HEK293 (cell line): ENCODE data around the gene FLYWCH1.

Experiments used
- CTCF ChIA-PET: fragments of 350-600 bp; formaldehyde crosslinking; extraction: SDS; loops from one replicate; lab custom pipeline; 2021; ENCODE audit warnings: antibody characterized with exemption; lab: Yijun Ruan, JAX
- POLR2A ChIA-PET: fragments of 300-600 bp; formaldehyde crosslinking; extraction: SDS; loops from one replicate; lab custom pipeline; 2020; ENCODE audit warnings: antibody characterized with exemption, inconsistent platforms; lab: Yijun Ruan, JAX
- H3K27ac ChIP-seq: fragments of 200-500 bp; sonication (Bioruptor generic); 2 replicates; pipeline ENCODE4 v1.5.1; 2014; ENCODE audit warnings: low read depth, low read length, control low read depth, inconsistent platforms; ENCODE audit errors: extremely low read depth
- H3K36me3 ChIP-seq, 2 experiments: fragments of 200-500 bp in 1 of 2; sonication (Bioruptor generic) in 1 of 2; 1 replicate in 1 of 2; 2 replicates in 1 of 2; pipeline ENCODE4 v1.5.1; 2014 to 2017; ENCODE audit warnings: inconsistent platforms in 2 of 2, low read length in 2 of 2; ENCODE audit not compliant: control insufficient read depth in 2 of 2, insufficient read depth in 1 of 2
- H3K4me1 ChIP-seq: fragments of 200-500 bp; sonication (Bioruptor generic); 2 replicates; pipeline ENCODE4 v1.5.1; 2014; ENCODE audit warnings: mild to moderate bottlenecking, low read length, inconsistent platforms; ENCODE audit not compliant: control insufficient read depth, insufficient read depth
- H3K4me3 ChIP-seq: 2 replicates; pipeline ENCODE4 v1.5.1; 2011; ENCODE audit warnings: low read depth, mild to moderate bottlenecking, control low read depth, low read length, moderate library complexity
- H3K9me3 ChIP-seq: fragments of 200-500 bp; sonication (Bioruptor generic); 2 replicates; pipeline ENCODE4 v1.5.1; 2014; ENCODE audit warnings: low read depth, low read length, inconsistent platforms; ENCODE audit not compliant: control insufficient read depth, insufficient read depth
- CTCF ChIP-seq: fragments of 450-650 bp; formaldehyde crosslinking; IDR thresholded peaks from 2 replicates; pipeline ENCODE4 v1.5.1; 2016; ENCODE audit warnings: missing biosample characterization, missing genetic modification characterization
- OSR2 ChIP-seq: fragments of 450-650 bp; formaldehyde crosslinking; IDR thresholded peaks from 2 replicates; pipeline ENCODE4 v1.5.1; 2016; ENCODE audit warnings: missing biosample characterization, missing genetic modification characterization
- REPIN1 ChIP-seq: fragments of 450-650 bp; formaldehyde crosslinking; IDR thresholded peaks from 2 replicates; pipeline ENCODE4 v1.5.1; 2017; ENCODE audit warnings: missing biosample characterization, missing genetic modification characterization, low read depth
- REST ChIP-seq: fragments of 450-650 bp; formaldehyde crosslinking; IDR thresholded peaks from 2 replicates; pipeline ENCODE4 v1.5.1; 2016; ENCODE audit warnings: missing biosample characterization, missing genetic modification characterization
- TRIM28 ChIP-seq: IDR thresholded peaks from 2 replicates; pipeline ENCODE4 v1.6.1; 2011; ENCODE audit warnings: low read length, control low read depth, borderline replicate concordance
- ZBTB26 ChIP-seq: fragments of 450-650 bp; formaldehyde crosslinking; optimal IDR thresholded peaks from 2 replicates; pipeline ENCODE3; 2016; ENCODE audit warnings: missing biosample characterization, mild to moderate bottlenecking, missing genetic modification characterization
- ZNF112 ChIP-seq: fragments of 450-650 bp; formaldehyde crosslinking; IDR thresholded peaks from 2 replicates; pipeline ENCODE4 v1.5.0; 2017; ENCODE audit warnings: missing biosample characterization, missing genetic modification characterization
- ZNF121 ChIP-seq: fragments of 450-650 bp; formaldehyde crosslinking; IDR thresholded peaks from 2 replicates; pipeline ENCODE4 v1.5.1; 2016; ENCODE audit warnings: missing biosample characterization, missing genetic modification characterization
- ZNF16 ChIP-seq: fragments of 450-650 bp; formaldehyde crosslinking; IDR thresholded peaks from 2 replicates; pipeline ENCODE4 v1.5.1; 2016; ENCODE audit warnings: low read depth, missing biosample characterization, missing genetic modification characterization
- ZNF280D ChIP-seq: fragments of 450-650 bp; formaldehyde crosslinking; IDR thresholded peaks from 2 replicates; pipeline ENCODE4 v1.5.1; 2016; ENCODE audit warnings: missing biosample characterization, missing genetic modification characterization
- ZNF335 ChIP-seq: fragments of 450-650 bp; formaldehyde crosslinking; conservative IDR thresholded peaks from 2 replicates; pipeline ENCODE4 v1.5.1; 2016; ENCODE audit warnings: missing biosample characterization, missing genetic modification characterization
- ZNF341 ChIP-seq: fragments of 450-650 bp; formaldehyde crosslinking; IDR thresholded peaks from 2 replicates; pipeline ENCODE4; 2016; ENCODE audit warnings: low read depth, missing biosample characterization, missing genetic modification characterization
- ZNF350 ChIP-seq: fragments of 450-650 bp; formaldehyde crosslinking; IDR thresholded peaks from 2 replicates; pipeline ENCODE4 v1.5.0; 2017; ENCODE audit warnings: missing biosample characterization, mild to moderate bottlenecking, missing genetic modification characterization
- ZNF449 ChIP-seq: fragments of 450-650 bp; formaldehyde crosslinking; IDR thresholded peaks from 2 replicates; pipeline ENCODE4 v1.5.1; 2017; ENCODE audit warnings: missing biosample characterization, mild to moderate bottlenecking, missing genetic modification characterization, moderate library complexity
- ZNF473 ChIP-seq: fragments of 450-650 bp; formaldehyde crosslinking; IDR thresholded peaks from 2 replicates; pipeline ENCODE4 v1.5.1; 2017; ENCODE audit warnings: missing biosample characterization, missing genetic modification characterization
- ZNF670 ChIP-seq: fragments of 450-650 bp; formaldehyde crosslinking; IDR thresholded peaks from 2 replicates; pipeline ENCODE4 v1.5.1; 2016; ENCODE audit warnings: missing biosample characterization, missing genetic modification characterization, low read depth
- ZNF747 ChIP-seq: fragments of 450-650 bp; formaldehyde crosslinking; IDR thresholded peaks from 2 replicates; pipeline ENCODE4 v1.5.1; 2016; ENCODE audit warnings: missing biosample characterization, missing genetic modification characterization

The FLYWCH1 gene

GRCh38 chr16:2871926-2872325 is 39.8 kb upstream of the FLYWCH1 start:
- CTCF ChIA-PET, result interaction anchor here (0.6 to 4.4 kb wide), 10 partner anchors 13 to 91 kb away, joined by 3 to 31 read pairs (median 6); no protein-coding TSS in a partner anchor
- POLR2A ChIA-PET, result interaction anchor here (1.7 to 2.2 kb wide), 2 partner anchors 11 to 33 kb away, joined by 6 to 12 read pairs; partner anchors contain the start of gene FLYWCH2

GRCh38 chr16:2874032-2874911 is 37.5 kb upstream of the FLYWCH1 start:
- ChIA-PET CTCF (interaction anchor here (0.5 to 4.4 kb wide), 10 partner anchors 11 to 53 kb away, joined by 3 to 31 read pairs (median 3); no protein-coding TSS in a partner anchor), POLR2A (interaction anchor here (0.7 to 1.1 kb wide), 2 partner anchors 18 to 31 kb away, joined by 4 read pairs; no protein-coding TSS in a partner anchor)
- H3K36me3 ChIP-seq, result no peaks in the 10 kb centered on the region
- no peak overlapping the region for H3K4me3 ChIP-seq
- H3K9me3 ChIP-seq, result no peaks in the 10 kb centered on the region
- no peak overlapping the region for H3K27ac ChIP-seq
- no peaks in the 10 kb centered on the region; the same call in 1 of the 2 replicates for H3K4me1 ChIP-seq
- no peak for TF ChIP-seq ZNF280D (tag by site-specific recombination)
- TF ChIP-seq ZNF121 (tag by site-specific recombination), result no peak
- no peak for TF ChIP-seq ZNF112
- TF ChIP-seq ZNF16 (tag by site-specific recombination), result no peak
- no peak for TF ChIP-seq REPIN1 (tag by site-specific recombination)
- no peak for TF ChIP-seq TRIM28
- TF ChIP-seq ZNF449 (tag by site-specific recombination), result no peak
- TF ChIP-seq OSR2 (tag by site-specific recombination), result no peak
- TF ChIP-seq ZNF670, result no peak
- no peak for TF ChIP-seq CTCF

More at GRCh38 chr16:2871926-2872325, 39.8 kb upstream of the FLYWCH1 start:
- H3K36me3 ChIP-seq, result no peaks in the 10 kb centered on the region
- TF ChIP-seq ZNF341, result no peak
- TF ChIP-seq ZNF747, result no peak
- no peak for TF ChIP-seq ZBTB26 (tag by site-specific recombination)
- no peak for TF ChIP-seq ZNF335 (tag by site-specific recombination)
- no peak for TF ChIP-seq REST (tag by site-specific recombination)
- TF ChIP-seq ZNF350 (tag by site-specific recombination), result no peak
- no peak for TF ChIP-seq ZNF473
- TF ChIP-seq, all 188 proteins: peak for 0
- no peak overlapping the region for H3K4me3 ChIP-seq
- H3K9me3 ChIP-seq, result no peaks in the 10 kb centered on the region
- H3K27ac ChIP-seq, result no peak overlapping the region
- H3K4me1 ChIP-seq, result no peaks in the 10 kb centered on the region; the same call in 1 of the 2 replicates
